ENCODE data around the gene EID2B. TPM values are rescaled to one million over a fixed set of nuclear protein-coding genes. Genes with fewer than 3 reads are reported as not detected.

EID2B gene
- total and polyA plus RNA-seq, 2 of the 13 experiments (the other 11 are each of a cell fraction or from before 2014, with no cell fraction given), result 2.5 to 3.7 TPM

DNA sequence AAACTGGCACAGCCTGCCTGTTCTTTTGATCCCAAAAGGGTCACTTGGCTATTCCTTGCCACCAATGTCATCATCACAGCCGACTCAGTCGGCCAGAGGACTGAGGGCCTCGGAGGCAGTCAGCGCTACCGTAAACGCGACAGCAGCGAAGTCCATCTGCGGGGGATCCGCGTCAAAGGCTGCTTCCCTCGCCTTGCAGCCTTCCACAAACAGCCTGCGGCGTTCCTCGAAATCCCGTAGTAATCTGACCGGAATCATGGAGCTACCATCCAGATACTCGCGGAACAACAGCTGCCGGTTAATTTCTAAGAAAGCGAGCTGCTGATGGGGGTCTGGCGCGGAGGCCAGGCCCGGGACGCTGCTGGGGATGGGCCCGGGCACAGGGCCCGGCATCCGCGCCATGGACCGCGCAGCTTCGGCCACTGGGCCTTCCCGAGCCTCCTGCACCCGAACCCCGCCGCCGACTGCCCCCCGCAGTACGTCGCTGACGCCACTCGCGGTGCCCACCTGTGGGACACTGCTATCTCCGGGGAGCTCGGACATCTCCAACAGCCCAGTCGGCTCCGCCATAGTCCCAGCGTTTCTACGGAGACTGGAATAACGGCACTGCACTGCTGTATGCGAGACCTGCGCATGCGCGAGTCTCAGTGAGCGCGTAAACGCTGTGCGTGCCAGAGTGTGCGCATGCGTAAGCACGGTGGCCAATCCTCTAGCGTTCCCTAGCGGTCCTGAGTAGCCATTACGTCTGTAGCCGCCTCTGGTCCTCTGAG, at the start of gene EID2B (continued):
- TF ChIP-seq, protein P1, sequence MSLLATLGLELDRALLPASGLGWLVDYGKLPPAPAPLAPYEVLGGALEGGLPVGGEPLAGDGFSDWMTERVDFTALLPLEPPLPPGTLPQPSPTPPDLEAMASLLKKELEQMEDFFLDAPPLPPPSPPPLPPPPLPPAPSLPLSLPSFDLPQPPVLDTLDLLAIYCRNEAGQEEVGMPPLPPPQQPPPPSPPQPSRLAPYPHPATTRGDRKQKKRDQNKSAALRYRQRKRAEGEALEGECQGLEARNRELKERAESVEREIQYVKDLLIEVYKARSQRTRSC (CRISPR knock-in tag; IDR thresholded peaks at IDR 0.05; ENCODE audit: low read depth), result no peak
- no peak for TF ChIP-seq TCF7 (IDR thresholded peaks at IDR 0.05; ENCODE audit: low read depth)
- peak; percentile 94 for TF ChIP-seq ZNF782 (CRISPR knock-in tag; IDR thresholded peaks at IDR 0.05; ENCODE audit: borderline replicate concordance)
- TF ChIP-seq FOXO4 (CRISPR knock-in tag; conservative IDR thresholded peaks at IDR 0.05), result no peak
- no peak for TF ChIP-seq ZNF513 (CRISPR knock-in tag; conservative IDR thresholded peaks at IDR 0.05)
- peak; percentile 50; the same call in 1 of the 2 replicates for TF ChIP-seq ZNF639 (CRISPR knock-in tag; conservative IDR thresholded peaks at IDR 0.05)
- peak; percentile 69 for TF ChIP-seq SMC3 (IDR thresholded peaks at IDR 0.05; ENCODE audit: low read length)
- TF ChIP-seq FOXC1 (CRISPR knock-in tag; IDR thresholded peaks at IDR 0.05; ENCODE audit: borderline replicate concordance), result peak; percentile 75
- TF ChIP-seq PAF1 (CRISPR knock-in tag; IDR thresholded peaks at IDR 0.05), result no peak
- no peak for TF ChIP-seq SNAPC5 (CRISPR knock-in tag; IDR thresholded peaks at IDR 0.05; ENCODE audit: borderline replicate concordance)
- peak; percentile 40 for TF ChIP-seq RBM39 (IDR thresholded peaks at IDR 0.05; ENCODE audit: low read depth, low read length, poor library complexity, severe bottlenecking)
- TF ChIP-seq GFI1 (CRISPR knock-in tag; IDR thresholded peaks at IDR 0.05; ENCODE audit: borderline replicate concordance), result no peak; the same call in 1 of the 2 replicates
- TF ChIP-seq CEBPB (IDR thresholded peaks at IDR 0.05; ENCODE audit: borderline replicate concordance, low read depth, low read length), result no peak
- TF ChIP-seq, protein P2, sequence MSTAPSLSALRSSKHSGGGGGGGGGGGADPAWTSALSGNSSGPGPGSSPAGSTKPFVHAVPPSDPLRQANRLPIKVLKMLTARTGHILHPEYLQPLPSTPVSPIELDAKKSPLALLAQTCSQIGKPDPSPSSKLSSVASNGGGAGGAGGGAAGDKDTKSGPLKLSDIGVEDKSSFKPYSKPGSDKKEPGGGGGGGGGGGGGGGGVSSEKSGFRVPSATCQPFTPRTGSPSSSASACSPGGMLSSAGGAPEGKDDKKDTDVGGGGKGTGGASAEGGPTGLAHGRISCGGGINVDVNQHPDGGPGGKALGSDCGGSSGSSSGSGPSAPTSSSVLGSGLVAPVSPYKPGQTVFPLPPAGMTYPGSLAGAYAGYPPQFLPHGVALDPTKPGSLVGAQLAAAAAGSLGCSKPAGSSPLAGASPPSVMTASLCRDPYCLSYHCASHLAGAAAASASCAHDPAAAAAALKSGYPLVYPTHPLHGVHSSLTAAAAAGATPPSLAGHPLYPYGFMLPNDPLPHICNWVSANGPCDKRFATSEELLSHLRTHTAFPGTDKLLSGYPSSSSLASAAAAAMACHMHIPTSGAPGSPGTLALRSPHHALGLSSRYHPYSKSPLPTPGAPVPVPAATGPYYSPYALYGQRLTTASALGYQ (CRISPR knock-in tag; IDR thresholded peaks at IDR 0.05), result no peak
- TF ChIP-seq, protein P3, sequence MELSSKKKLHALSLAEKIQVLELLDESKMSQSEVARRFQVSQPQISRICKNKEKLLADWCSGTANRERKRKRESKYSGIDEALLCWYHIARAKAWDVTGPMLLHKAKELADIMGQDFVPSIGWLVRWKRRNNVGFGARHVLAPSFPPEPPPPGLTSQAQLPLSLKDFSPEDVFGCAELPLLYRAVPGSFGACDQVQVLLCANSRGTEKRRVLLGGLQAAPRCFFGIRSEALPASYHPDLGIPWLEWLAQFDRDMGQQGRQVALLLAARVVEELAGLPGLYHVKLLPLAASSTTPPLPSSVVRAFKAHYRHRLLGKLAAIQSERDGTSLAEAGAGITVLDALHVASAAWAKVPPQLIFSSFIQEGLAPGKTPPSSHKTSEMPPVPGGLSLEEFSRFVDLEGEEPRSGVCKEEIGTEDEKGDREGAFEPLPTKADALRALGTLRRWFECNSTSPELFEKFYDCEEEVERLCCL (CRISPR knock-in tag; IDR thresholded peaks at IDR 0.05; ENCODE audit: borderline replicate concordance), result no peak
- peak; percentile 97 for TF ChIP-seq PHF8 (CRISPR knock-in tag; IDR thresholded peaks at IDR 0.05)
- no peak for TF ChIP-seq ZNF33B (CRISPR knock-in tag; IDR thresholded peaks at IDR 0.05)
- peak; percentile 60; the same call in 1 of the 2 replicates for TF ChIP-seq ZNF451 (CRISPR knock-in tag; IDR thresholded peaks at IDR 0.05)

Data from HepG2 (cell line).